HEK293 (cell line): ENCODE measurements around the gene TICAM1.

ENCODE experiments used
- CTCF ChIA-PET: fragments of 350-600 bp; formaldehyde crosslinking; extraction: SDS; loops from one replicate; lab custom pipeline; 2021; ENCODE audit warnings: antibody characterized with exemption; lab: Yijun Ruan, JAX
- POLR2A ChIA-PET: fragments of 300-600 bp; formaldehyde crosslinking; extraction: SDS; loops from one replicate; lab custom pipeline; 2020; ENCODE audit warnings: antibody characterized with exemption, inconsistent platforms; lab: Yijun Ruan, JAX
- H3K27ac ChIP-seq: fragments of 200-500 bp; sonication (Bioruptor generic); 2 replicates; pipeline ENCODE4 v1.5.1; 2014; ENCODE audit warnings: low read depth, low read length, control low read depth, inconsistent platforms; ENCODE audit errors: extremely low read depth
- H3K36me3 ChIP-seq, 2 experiments: fragments of 200-500 bp in 1 of 2; sonication (Bioruptor generic) in 1 of 2; 1 replicate in 1 of 2; 2 replicates in 1 of 2; pipeline ENCODE4 v1.5.1; 2014 to 2017; ENCODE audit warnings: inconsistent platforms in 2 of 2, low read length in 2 of 2; ENCODE audit not compliant: control insufficient read depth in 2 of 2, insufficient read depth in 1 of 2
- H3K4me1 ChIP-seq: fragments of 200-500 bp; sonication (Bioruptor generic); 2 replicates; pipeline ENCODE4 v1.5.1; 2014; ENCODE audit warnings: mild to moderate bottlenecking, low read length, inconsistent platforms; ENCODE audit not compliant: control insufficient read depth, insufficient read depth
- H3K4me3 ChIP-seq: 2 replicates; pipeline ENCODE4 v1.5.1; 2011; ENCODE audit warnings: low read depth, mild to moderate bottlenecking, control low read depth, low read length, moderate library complexity
- H3K9me3 ChIP-seq: fragments of 200-500 bp; sonication (Bioruptor generic); 2 replicates; pipeline ENCODE4 v1.5.1; 2014; ENCODE audit warnings: low read depth, low read length, inconsistent platforms; ENCODE audit not compliant: control insufficient read depth, insufficient read depth
- GLIS1 ChIP-seq: fragments of 450-650 bp; formaldehyde crosslinking; IDR thresholded peaks from 2 replicates; pipeline ENCODE4 v1.5.1; 2016; ENCODE audit warnings: missing biosample characterization, missing genetic modification characterization
- HOXA7 ChIP-seq: sonication (generic); formaldehyde crosslinking; IDR thresholded peaks from 2 replicates; pipeline ENCODE4 v1.8.1; 2022; ENCODE audit warnings: missing genetic modification reagents, borderline replicate concordance
- KLF8 ChIP-seq: fragments of 450-650 bp; formaldehyde crosslinking; IDR thresholded peaks from 2 replicates; pipeline ENCODE4 v1.5.1; 2016; ENCODE audit warnings: missing biosample characterization, missing genetic modification characterization
- YY1 ChIP-seq: fragments of 450-650 bp; formaldehyde crosslinking; IDR thresholded peaks from 2 replicates; pipeline ENCODE4 v1.5.1; 2018; ENCODE audit warnings: missing biosample characterization, missing genetic modification characterization
- ZBTB17 ChIP-seq: fragments of 450-650 bp; formaldehyde crosslinking; IDR thresholded peaks from 2 replicates; pipeline ENCODE4 v1.5.1; 2016; ENCODE audit warnings: missing biosample characterization, missing genetic modification characterization
- ZBTB20 ChIP-seq: fragments of 450-650 bp; formaldehyde crosslinking; IDR thresholded peaks from 2 replicates; pipeline ENCODE4 v1.5.1; 2016; ENCODE audit warnings: missing biosample characterization, missing genetic modification characterization
- ZFHX2 ChIP-seq: fragments of 450-650 bp; formaldehyde crosslinking; conservative IDR thresholded peaks from 2 replicates; pipeline ENCODE4 v1.5.1; 2016; ENCODE audit warnings: missing biosample characterization, missing genetic modification characterization
- ZFP69B ChIP-seq: fragments of 450-650 bp; formaldehyde crosslinking; IDR thresholded peaks from 2 replicates; pipeline ENCODE4 v1.5.1; 2016; ENCODE audit warnings: missing biosample characterization, missing genetic modification characterization
- ZNF121 ChIP-seq: fragments of 450-650 bp; formaldehyde crosslinking; IDR thresholded peaks from 2 replicates; pipeline ENCODE4 v1.5.1; 2016; ENCODE audit warnings: missing biosample characterization, missing genetic modification characterization
- ZNF16 ChIP-seq: fragments of 450-650 bp; formaldehyde crosslinking; IDR thresholded peaks from 2 replicates; pipeline ENCODE4 v1.5.1; 2016; ENCODE audit warnings: low read depth, missing biosample characterization, missing genetic modification characterization
- ZNF2 ChIP-seq: fragments of 450-650 bp; formaldehyde crosslinking; IDR thresholded peaks from 2 replicates; pipeline ENCODE4 v1.5.1; 2016; ENCODE audit warnings: missing biosample characterization, missing genetic modification characterization
- ZNF211 ChIP-seq: fragments of 450-650 bp; formaldehyde crosslinking; IDR thresholded peaks from 2 replicates; pipeline ENCODE4 v1.5.1; 2016; ENCODE audit warnings: low read depth, missing biosample characterization, missing genetic modification characterization
- ZNF350 ChIP-seq: fragments of 450-650 bp; formaldehyde crosslinking; IDR thresholded peaks from 2 replicates; pipeline ENCODE4 v1.5.0; 2017; ENCODE audit warnings: missing biosample characterization, mild to moderate bottlenecking, missing genetic modification characterization
- ZNF391 ChIP-seq: fragments of 450-650 bp; formaldehyde crosslinking; IDR thresholded peaks from 2 replicates; pipeline ENCODE4 v1.5.1; 2016; ENCODE audit warnings: low read depth, missing biosample characterization, missing genetic modification characterization, borderline replicate concordance
- ZNF571 ChIP-seq: fragments of 450-650 bp; formaldehyde crosslinking; IDR thresholded peaks from 2 replicates; pipeline ENCODE4 v1.5.0; 2017; ENCODE audit warnings: missing biosample characterization, missing genetic modification characterization
- ZNF600 ChIP-seq: fragments of 450-650 bp; formaldehyde crosslinking; IDR thresholded peaks from 2 replicates; pipeline ENCODE4 v1.5.1; 2016; ENCODE audit warnings: missing biosample characterization, missing genetic modification characterization
- ZNF654 ChIP-seq: fragments of 450-650 bp; formaldehyde crosslinking; IDR thresholded peaks from 2 replicates; pipeline ENCODE4 v1.5.1; 2016; ENCODE audit warnings: low read depth, missing biosample characterization, missing genetic modification characterization
- TF ChIP-seq, protein P1 (sequence below): fragments of 450-650 bp; formaldehyde crosslinking; IDR thresholded peaks from 2 replicates; pipeline ENCODE4 v1.5.1; 2016; ENCODE audit warnings: missing biosample characterization, missing genetic modification characterization
- TF ChIP-seq, protein P2 (sequence below): fragments of 450-650 bp; formaldehyde crosslinking; IDR thresholded peaks from 2 replicates; pipeline ENCODE4 v1.5.1; 2016; ENCODE audit warnings: missing biosample characterization, missing genetic modification characterization
- TF ChIP-seq, protein P3 (sequence below): fragments of 450-650 bp; formaldehyde crosslinking; IDR thresholded peaks from 2 replicates; pipeline ENCODE4 v1.5.1; 2016; ENCODE audit warnings: missing biosample characterization, missing genetic modification characterization
- TF ChIP-seq, protein P4 (sequence below): fragments of 450-650 bp; formaldehyde crosslinking; IDR thresholded peaks from 2 replicates; pipeline ENCODE4 v1.5.1; 2016; ENCODE audit warnings: missing biosample characterization, missing genetic modification characterization
- TF ChIP-seq, protein P5 (sequence below): fragments of 450-650 bp; formaldehyde crosslinking; IDR thresholded peaks from 2 replicates; pipeline ENCODE4 v1.5.1; 2016; ENCODE audit warnings: missing biosample characterization, missing genetic modification characterization
- TF ChIP-seq, protein P6 (sequence below): fragments of 450-650 bp; formaldehyde crosslinking; IDR thresholded peaks from 2 replicates; pipeline ENCODE4 v1.5.1; 2016; ENCODE audit warnings: missing biosample characterization, missing genetic modification characterization

TICAM1 gene

DNA sequence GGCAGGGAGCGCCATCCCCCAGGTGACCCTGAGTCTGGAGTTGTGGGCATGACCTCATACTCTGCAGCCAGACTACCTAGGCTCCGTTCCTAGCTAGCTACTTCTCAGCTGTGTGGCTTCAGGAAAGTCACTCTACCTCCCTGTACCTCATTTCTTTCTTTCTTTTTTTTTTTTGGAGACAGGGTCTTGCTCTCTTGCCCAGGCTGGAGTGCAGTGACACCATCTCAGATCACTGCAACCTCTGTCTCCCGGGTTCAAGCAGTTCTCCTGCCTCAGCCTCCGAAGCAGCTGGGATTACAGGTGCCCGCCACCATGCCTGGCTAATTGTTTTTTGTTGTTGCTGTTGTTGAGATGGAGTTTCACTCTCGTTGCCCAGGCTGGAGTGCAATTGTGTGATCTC lies 21.0 kb upstream of the TICAM1 start:
- CTCF ChIA-PET = interaction anchor here (0.7 to 12.7 kb wide), 12 partner anchors 9 to 372 kb away, joined by 3 to 171 read pairs (median 5); partner anchors contain the start of genes PLIN3 and TICAM1
- no peaks in the 10 kb centered on the region for H3K4me1 ChIP-seq
- no peaks in the 10 kb centered on the region for H3K9me3 ChIP-seq
- no peak overlapping the region for H3K4me3 ChIP-seq
- TF ChIP-seq ZNF121 (peak; percentile 60; the same call in 1 of the 2 replicates), ZNF350 (tag by site-specific recombination) (no peak)
- H3K36me3 ChIP-seq = peaks cover 3 to 24% of the 10 kb centered on the region in 2 experiments; a peak in 2 of 3 replicates
- no peak overlapping the region for H3K27ac ChIP-seq
- POLR2A ChIA-PET = interaction anchor here (0.5 to 1.0 kb wide), 3 partner anchors 14 to 33 kb away, joined by 3 to 6 read pairs (median 3); no protein-coding TSS in a partner anchor

DNA sequence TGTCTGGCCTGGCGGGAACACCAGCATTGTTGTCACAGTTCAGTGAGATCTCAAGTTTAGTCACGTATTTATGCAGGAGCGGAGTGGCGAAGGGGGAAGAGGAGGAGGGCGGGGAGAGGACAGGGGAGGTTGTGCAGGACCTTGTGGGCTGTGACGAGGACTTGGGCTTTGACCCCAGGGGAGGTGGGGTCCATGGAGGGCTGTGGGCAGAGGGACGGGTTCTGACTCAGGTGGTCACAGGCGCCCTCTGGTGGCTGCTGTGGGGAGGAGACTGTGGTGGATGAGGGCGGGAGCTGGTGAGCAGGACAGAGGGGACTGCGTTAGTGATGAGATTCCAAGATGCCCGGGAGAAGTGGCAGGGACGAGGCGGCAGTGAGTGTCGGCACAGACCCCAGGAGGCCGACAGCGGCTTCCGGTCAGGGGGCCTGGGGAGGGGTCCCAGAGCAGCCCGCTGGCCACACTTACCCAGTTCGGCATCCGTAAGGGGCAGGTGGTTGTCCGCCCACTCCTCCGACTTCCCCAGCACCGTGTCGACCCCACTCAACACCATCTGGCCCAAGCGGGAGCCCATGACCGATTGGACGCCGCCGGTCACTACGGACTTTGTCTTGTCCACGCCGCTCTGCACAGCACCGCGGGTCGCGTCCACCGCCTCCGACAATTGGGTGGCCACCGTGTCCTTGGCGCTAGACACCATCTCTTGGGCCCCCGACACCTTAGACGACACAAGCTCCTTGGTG lies 20.2 kb upstream of the TICAM1 start:
- ChIA-PET CTCF (interaction anchor here (0.5 to 12.7 kb wide), 35 partner anchors 8 to 429 kb away, joined by 3 to 171 read pairs (median 4); partner anchors contain the start of genes PLIN3 and TICAM1), POLR2A (interaction anchor here (0.5 to 1.7 kb wide), 5 partner anchors 15 to 42 kb away, joined by 3 to 6 read pairs (median 4); no protein-coding TSS in a partner anchor)
- Histone ChIP-seq H3K4me3 (no peak overlapping the region), H3K27ac (no peak overlapping the region), H3K9me3 (no peaks in the 10 kb centered on the region), H3K36me3 (peaks cover 3 to 23% of the 10 kb centered on the region in 2 experiments; a peak in 2 of 3 replicates), H3K4me1 (no peaks in the 10 kb centered on the region)
- TF ChIP-seq ZNF2 (tag by site-specific recombination) (peak; percentile 85), ZBTB20 (no peak), ZFP69B (tag by site-specific recombination) (peak; percentile 81), ZNF654 (tag by site-specific recombination) (peak; percentile 65), ZNF211 (tag by site-specific recombination) (no peak), ZNF16 (tag by site-specific recombination) (peak; percentile 63; the same call in 1 of the 2 replicates), KLF8 (tag by site-specific recombination) (peak; percentile 22; the same call in 1 of the 2 replicates), ZFHX2 (tag by site-specific recombination) (peak; percentile 43), HOXA7 (CRISPR knock-in tag) (no peak), ZNF391 (tag by site-specific recombination) (0 out of 2 replicates have a peak, but pooled peaks have one; percentile 39), YY1 (tag by site-specific recombination) (no peak), ZNF571 (tag by site-specific recombination) (no peak), ZNF600 (tag by site-specific recombination) (peak; percentile 44; the same call in 1 of the 2 replicates), ZBTB17 (tag by site-specific recombination) (no peak), GLIS1 (peak; percentile 31; the same call in 1 of the 2 replicates)
- TF ChIP-seq, protein P1, sequence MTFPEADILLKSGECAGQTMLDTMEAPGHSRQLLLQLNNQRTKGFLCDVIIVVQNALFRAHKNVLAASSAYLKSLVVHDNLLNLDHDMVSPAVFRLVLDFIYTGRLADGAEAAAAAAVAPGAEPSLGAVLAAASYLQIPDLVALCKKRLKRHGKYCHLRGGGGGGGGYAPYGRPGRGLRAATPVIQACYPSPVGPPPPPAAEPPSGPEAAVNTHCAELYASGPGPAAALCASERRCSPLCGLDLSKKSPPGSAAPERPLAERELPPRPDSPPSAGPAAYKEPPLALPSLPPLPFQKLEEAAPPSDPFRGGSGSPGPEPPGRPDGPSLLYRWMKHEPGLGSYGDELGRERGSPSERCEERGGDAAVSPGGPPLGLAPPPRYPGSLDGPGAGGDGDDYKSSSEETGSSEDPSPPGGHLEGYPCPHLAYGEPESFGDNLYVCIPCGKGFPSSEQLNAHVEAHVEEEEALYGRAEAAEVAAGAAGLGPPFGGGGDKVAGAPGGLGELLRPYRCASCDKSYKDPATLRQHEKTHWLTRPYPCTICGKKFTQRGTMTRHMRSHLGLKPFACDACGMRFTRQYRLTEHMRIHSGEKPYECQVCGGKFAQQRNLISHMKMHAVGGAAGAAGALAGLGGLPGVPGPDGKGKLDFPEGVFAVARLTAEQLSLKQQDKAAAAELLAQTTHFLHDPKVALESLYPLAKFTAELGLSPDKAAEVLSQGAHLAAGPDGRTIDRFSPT (tag by site-specific recombination) = 0 out of 2 replicates have a peak, but pooled peaks have one; percentile 11
- TF ChIP-seq, protein P2, sequence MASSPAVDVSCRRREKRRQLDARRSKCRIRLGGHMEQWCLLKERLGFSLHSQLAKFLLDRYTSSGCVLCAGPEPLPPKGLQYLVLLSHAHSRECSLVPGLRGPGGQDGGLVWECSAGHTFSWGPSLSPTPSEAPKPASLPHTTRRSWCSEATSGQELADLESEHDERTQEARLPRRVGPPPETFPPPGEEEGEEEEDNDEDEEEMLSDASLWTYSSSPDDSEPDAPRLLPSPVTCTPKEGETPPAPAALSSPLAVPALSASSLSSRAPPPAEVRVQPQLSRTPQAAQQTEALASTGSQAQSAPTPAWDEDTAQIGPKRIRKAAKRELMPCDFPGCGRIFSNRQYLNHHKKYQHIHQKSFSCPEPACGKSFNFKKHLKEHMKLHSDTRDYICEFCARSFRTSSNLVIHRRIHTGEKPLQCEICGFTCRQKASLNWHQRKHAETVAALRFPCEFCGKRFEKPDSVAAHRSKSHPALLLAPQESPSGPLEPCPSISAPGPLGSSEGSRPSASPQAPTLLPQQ (tag by site-specific recombination) = peak; percentile 73; the same call in 1 of the 2 replicates
- TF ChIP-seq, protein P3, sequence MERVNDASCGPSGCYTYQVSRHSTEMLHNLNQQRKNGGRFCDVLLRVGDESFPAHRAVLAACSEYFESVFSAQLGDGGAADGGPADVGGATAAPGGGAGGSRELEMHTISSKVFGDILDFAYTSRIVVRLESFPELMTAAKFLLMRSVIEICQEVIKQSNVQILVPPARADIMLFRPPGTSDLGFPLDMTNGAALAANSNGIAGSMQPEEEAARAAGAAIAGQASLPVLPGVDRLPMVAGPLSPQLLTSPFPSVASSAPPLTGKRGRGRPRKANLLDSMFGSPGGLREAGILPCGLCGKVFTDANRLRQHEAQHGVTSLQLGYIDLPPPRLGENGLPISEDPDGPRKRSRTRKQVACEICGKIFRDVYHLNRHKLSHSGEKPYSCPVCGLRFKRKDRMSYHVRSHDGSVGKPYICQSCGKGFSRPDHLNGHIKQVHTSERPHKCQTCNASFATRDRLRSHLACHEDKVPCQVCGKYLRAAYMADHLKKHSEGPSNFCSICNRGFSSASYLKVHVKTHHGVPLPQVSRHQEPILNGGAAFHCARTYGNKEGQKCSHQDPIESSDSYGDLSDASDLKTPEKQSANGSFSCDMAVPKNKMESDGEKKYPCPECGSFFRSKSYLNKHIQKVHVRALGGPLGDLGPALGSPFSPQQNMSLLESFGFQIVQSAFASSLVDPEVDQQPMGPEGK (tag by site-specific recombination) = peak; percentile 56; the same call in 1 of the 2 replicates
- TF ChIP-seq, protein P4, sequence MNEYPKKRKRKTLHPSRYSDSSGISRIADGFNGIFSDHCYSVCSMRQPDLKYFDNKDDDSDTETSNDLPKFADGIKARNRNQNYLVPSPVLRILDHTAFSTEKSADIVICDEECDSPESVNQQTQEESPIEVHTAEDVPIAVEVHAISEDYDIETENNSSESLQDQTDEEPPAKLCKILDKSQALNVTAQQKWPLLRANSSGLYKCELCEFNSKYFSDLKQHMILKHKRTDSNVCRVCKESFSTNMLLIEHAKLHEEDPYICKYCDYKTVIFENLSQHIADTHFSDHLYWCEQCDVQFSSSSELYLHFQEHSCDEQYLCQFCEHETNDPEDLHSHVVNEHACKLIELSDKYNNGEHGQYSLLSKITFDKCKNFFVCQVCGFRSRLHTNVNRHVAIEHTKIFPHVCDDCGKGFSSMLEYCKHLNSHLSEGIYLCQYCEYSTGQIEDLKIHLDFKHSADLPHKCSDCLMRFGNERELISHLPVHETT = 0 out of 2 replicates have a peak, but pooled peaks have one; percentile 18
- TF ChIP-seq, protein P5, sequence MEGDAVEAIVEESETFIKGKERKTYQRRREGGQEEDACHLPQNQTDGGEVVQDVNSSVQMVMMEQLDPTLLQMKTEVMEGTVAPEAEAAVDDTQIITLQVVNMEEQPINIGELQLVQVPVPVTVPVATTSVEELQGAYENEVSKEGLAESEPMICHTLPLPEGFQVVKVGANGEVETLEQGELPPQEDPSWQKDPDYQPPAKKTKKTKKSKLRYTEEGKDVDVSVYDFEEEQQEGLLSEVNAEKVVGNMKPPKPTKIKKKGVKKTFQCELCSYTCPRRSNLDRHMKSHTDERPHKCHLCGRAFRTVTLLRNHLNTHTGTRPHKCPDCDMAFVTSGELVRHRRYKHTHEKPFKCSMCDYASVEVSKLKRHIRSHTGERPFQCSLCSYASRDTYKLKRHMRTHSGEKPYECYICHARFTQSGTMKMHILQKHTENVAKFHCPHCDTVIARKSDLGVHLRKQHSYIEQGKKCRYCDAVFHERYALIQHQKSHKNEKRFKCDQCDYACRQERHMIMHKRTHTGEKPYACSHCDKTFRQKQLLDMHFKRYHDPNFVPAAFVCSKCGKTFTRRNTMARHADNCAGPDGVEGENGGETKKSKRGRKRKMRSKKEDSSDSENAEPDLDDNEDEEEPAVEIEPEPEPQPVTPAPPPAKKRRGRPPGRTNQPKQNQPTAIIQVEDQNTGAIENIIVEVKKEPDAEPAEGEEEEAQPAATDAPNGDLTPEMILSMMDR (tag by site-specific recombination) = peak; percentile 92
- TF ChIP-seq, protein P6, sequence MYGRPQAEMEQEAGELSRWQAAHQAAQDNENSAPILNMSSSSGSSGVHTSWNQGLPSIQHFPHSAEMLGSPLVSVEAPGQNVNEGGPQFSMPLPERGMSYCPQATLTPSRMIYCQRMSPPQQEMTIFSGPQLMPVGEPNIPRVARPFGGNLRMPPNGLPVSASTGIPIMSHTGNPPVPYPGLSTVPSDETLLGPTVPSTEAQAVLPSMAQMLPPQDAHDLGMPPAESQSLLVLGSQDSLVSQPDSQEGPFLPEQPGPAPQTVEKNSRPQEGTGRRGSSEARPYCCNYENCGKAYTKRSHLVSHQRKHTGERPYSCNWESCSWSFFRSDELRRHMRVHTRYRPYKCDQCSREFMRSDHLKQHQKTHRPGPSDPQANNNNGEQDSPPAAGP (tag by site-specific recombination) = peak; percentile 37; the same call in 1 of the 2 replicates
